HG02610 (cell line): Measurements from ENCODE around the gene UPK2.

Experiments
- ATAC-seq: cut with Tn5 transposase; IDR thresholded peaks from one replicate; pipeline ENCODE4 v1.9.1; 2021; ENCODE audit warnings: mild to moderate bottlenecking, moderate library complexity; ENCODE audit not compliant: unreplicated experiment

The UPK2 gene

DNA sequence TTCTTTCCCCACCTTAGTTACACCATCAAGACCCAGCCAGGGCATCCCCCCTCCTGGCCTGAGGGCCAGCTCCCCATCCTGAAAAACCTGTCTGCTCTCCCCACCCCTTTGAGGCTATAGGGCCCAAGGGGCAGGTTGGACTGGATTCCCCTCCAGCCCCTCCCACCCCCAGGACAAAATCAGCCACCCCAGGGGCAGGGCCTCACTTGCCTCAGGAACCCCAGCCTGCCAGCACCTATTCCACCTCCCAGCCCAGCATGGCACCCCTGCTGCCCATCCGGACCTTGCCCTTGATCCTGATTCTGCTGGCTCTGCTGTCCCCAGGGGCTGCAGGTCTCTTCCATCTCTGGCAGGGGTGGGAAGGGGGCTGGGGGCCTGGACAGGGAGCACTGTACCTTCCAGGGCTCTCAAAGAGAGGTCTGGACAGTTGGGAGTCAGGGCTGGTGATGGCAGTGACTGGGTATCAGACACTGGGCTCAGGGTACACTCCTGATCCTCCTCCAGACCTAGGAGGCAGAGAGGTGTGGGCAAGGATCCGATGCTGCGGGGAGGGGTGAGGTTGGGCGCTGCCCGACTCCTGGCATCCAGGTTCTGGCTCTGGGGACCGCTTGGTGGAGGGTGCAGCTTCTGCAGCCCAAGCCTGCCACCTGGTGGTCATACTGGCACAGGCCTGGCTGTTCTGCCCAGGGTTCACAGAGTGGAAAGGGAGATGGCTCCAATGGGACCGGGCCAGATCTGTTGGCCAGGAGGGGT is at the start of gene UPK2:
Gene UPK2 (plus strand): TSS at position 205 of the 753 bp plus-strand sequence. CDS start 53 bp downstream, at position 258.
- ATAC-seq = peak; percentile 56

- peak; percentile 57 for ATAC-seq
Measured at GRCh38 chr11:118907051-118908042, 48.8 kb upstream of the UPK2 start.

DNA sequence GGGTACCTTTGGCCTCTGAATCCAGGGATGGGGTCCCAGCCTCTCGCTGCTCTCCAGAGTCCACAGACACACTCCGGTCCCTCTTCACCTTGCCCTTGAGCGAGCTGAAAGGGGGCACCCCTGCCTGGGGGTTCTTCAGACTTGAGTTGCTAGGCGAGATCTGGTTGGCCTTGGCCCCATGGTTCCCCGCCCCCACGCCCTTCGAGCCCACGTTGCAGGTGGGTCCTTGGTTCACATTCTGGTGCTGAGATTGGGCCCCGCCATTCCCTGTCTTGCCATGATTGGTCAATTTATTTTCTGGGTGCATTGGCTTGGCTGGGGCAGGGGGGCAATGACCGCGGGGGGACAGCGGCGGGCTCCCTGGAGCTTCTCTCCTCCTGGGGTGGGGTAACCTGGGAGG is 47.8 kb upstream of the UPK2 start:
- ATAC-seq = no peak

- no peak for ATAC-seq
Measured at GRCh38 chr11:118908901-118909618, 47.0 kb upstream of the UPK2 start.

- ATAC-seq = no peak
Measured at GRCh38 chr11:118909619-118910308, 46.3 kb upstream of the UPK2 start.

DNA sequence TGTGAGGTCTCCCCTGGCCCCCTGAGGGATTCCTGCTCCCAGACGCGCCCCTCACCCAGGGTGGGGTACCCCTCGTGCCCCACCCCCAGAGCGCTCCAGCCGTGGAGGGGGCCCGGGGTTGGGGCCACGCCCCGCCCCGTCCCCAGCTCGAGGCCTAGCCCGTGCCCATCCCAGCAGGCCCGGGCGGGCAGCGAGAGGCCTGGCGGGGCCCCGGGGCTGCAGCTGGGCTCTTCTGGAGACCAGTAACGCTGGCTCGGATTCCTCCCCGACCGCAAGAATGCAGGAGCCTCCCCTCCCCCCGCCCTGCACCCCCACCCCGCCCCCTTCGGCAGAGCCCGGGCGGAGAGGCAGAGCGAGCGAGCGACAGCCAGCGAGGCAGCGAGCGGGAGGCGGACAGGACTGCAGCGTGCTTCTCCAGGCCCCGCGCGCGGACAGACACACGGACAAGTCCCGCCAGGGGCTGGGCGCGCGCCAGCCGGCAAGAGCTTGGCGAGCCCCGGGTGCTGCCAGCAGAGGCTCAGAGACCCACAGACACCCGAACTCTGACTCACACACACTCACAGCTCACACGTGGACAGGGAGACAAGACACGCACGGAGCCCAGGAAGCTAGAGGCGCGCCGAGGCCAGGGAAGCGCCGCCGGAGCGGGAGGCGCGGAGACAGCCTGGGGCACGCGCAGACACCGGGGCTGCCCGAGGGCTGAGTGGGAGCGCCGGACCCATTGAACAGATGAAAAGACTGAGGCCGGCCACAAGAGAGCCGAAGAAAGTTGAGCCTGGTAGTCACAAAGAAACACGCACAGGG is 45.6 kb upstream of the UPK2 start:
- no peak for ATAC-seq

DNA sequence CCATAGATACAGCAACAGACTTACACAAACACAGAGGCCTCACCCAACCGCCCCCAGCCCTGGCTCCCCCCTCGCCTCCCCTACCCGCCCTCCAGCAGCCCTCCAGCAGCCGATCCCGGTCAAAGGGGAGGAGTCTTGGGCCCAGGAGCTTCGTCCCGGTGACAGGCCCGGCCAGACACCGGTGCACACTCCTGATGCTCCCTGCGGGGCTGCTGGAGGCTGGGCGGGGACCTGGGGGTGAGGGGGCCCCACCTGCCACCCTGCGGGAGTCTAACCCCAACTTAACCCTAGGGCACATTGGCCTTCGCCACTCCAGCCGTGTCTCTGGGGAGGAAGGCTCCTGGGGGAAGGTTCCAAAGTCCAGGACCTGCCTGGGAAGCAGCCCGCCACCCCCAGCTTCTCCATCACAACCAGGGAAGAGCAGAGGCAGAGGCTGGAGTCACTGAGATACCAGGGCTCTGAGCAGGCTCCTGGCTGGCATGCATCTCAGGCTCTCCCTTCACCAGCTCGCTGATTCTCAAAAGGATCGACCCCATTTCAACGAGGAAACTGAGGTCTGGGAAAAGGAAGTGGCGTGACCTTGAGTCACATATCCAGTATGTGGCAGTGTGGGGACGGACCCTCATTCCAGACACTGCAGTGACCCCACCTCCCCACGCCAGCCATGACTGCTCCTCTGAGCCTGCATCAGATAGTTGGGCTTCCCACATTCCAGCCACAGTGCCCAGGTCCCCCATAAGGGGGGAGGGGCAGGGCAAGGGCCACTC is 44.8 kb upstream of the UPK2 start:
- no peak for ATAC-seq

GRCh38 chr11:118911880-118912741 is 44.0 kb upstream of the UPK2 start:
- ATAC-seq = no peak

- peak; percentile 32 for ATAC-seq
Measured at GRCh38 chr11:118912742-118913410, 43.2 kb upstream of the UPK2 start.

GRCh38 chr11:118913411-118914125 is 42.5 kb upstream of the UPK2 start:
- ATAC-seq = peak; percentile 8

- ATAC-seq = no peak
Measured at GRCh38 chr11:118914178-118914918, 41.8 kb upstream of the UPK2 start.

- ATAC-seq = no peak
Measured at GRCh38 chr11:118914987-118915386, 41.1 kb upstream of the UPK2 start.

DNA sequence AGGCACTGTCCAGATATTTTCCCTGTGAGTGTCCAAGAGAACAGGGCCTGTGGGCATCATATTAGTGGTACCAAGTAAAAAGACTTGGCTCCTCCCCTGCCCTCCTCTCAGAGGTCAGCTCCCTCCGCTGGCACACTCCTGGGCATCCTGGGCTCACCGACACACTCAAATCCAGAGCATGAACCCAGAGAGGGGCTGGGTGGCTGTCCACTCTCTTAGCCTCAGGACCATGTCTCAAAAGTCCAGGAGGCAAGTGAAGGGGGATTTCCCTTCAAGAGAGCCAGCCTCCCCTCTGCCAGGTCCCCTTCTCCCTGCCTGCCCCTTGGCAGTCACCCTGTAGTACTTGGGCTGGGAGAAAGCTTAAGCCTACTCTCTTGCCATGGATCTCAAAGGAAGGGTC is 40.7 kb upstream of the UPK2 start:
- no peak for ATAC-seq

GRCh38 chr11:118915941-118916841 is 39.9 kb upstream of the UPK2 start:
- ATAC-seq = no peak

DNA sequence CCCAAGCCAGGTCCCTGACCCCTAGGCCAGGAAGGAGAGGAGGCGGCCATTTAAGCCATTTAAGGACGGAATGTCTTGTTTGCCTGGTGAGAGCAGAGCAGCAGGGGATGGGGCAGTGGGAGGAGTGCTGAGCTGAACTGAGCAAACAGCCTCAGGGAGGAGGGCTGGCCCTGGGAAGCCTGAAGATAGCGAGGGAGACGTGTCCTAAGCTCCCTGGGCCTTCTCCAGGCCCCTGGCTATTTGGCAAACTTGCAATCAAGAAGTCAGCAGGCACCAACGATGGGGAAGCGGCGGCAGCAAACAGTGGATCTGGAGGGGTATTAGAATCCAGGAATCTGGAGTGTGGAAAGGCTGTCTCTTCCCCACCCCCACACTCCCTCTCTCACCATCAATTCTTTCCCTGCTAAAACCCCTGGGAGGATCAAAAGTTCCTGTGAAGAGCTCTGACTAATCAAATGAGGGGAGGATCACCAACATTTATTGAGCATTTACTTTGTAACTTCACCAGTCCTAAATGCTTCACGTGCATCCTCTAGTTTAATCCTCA is 39.2 kb upstream of the UPK2 start:
- no peak for ATAC-seq
